Trophoblast cell (in vitro differentiated cells and primary cell): Measurements from ENCODE around the gene PCSK6.

Experiments
- DNase-seq, 2 donors: peaks; one replicate each; pipeline ENCODE4 v3.0.0-alpha.2; 2016
- H2AFZ ChIP-seq: 2 replicates; pipeline ENCODE4 v1.6.1; 2013; ENCODE audit warnings: low read length, moderate library complexity, mild to moderate bottlenecking; ENCODE audit not compliant: insufficient read depth, poor library complexity
- H2AK5ac ChIP-seq: 2 replicates; pipeline ENCODE4 v1.6.1; 2013; ENCODE audit warnings: mild to moderate bottlenecking, low read length
- H2BK120ac ChIP-seq: 2 replicates; pipeline ENCODE4 v1.6.1; 2013; ENCODE audit warnings: low read length, mild to moderate bottlenecking, moderate library complexity; ENCODE audit not compliant: insufficient read depth, poor library complexity
- H2BK12ac ChIP-seq: 2 replicates; pipeline ENCODE4 v1.6.1; 2013; ENCODE audit warnings: mild to moderate bottlenecking, low read length, moderate library complexity
- H2BK5ac ChIP-seq: 2 replicates; pipeline ENCODE4 v1.6.1; 2013; ENCODE audit warnings: low read length, low read depth, moderate library complexity, mild to moderate bottlenecking; ENCODE audit not compliant: poor library complexity
- H3K14ac ChIP-seq: 2 replicates; pipeline ENCODE4 v1.6.1; 2013; ENCODE audit warnings: mild to moderate bottlenecking, low read length
- H3K18ac ChIP-seq: 2 replicates; pipeline ENCODE4 v1.6.1; 2013; ENCODE audit warnings: mild to moderate bottlenecking, low read length
- H3K23ac ChIP-seq: 2 replicates; pipeline ENCODE4 v1.6.1; 2013; ENCODE audit warnings: low read length
- H3K27ac ChIP-seq: 2 replicates; pipeline ENCODE4 v1.5.1; 2013; ENCODE audit warnings: low read depth, mild to moderate bottlenecking, inconsistent platforms, low read length, moderate library complexity
- H3K27me3 ChIP-seq: 2 replicates; pipeline ENCODE4 v1.6.1; 2013; ENCODE audit warnings: inconsistent platforms, mild to moderate bottlenecking, low read length, moderate library complexity; ENCODE audit not compliant: insufficient read depth
- H3K36me3 ChIP-seq, 2 experiments: 1 replicate in 1 of 2; 2 replicates in 1 of 2; pipeline ENCODE4 v1.6.1; 2013; ENCODE audit warnings: low read length in 2 of 2, mild to moderate bottlenecking in 2 of 2, moderate library complexity in 1 of 2; ENCODE audit not compliant: insufficient read depth in 2 of 2, control insufficient read depth in 1 of 2
- H3K4ac ChIP-seq: 2 replicates; pipeline ENCODE4 v1.6.1; 2013; ENCODE audit warnings: low read depth, mild to moderate bottlenecking, low read length, moderate library complexity
- H3K4me1 ChIP-seq, 2 experiments: 1 replicate in 1 of 2; 2 replicates in 1 of 2; pipeline ENCODE4 v1.6.1; 2013; ENCODE audit warnings: low read length in 2 of 2, mild to moderate bottlenecking in 2 of 2, moderate library complexity in 1 of 2; ENCODE audit not compliant: insufficient read depth in 2 of 2, control insufficient read depth in 1 of 2
- H3K4me2 ChIP-seq: 2 replicates; pipeline ENCODE4 v1.6.1; 2013; ENCODE audit warnings: inconsistent platforms, mild to moderate bottlenecking, low read length, moderate library complexity
- H3K4me3 ChIP-seq: 2 replicates; pipeline ENCODE4 v1.5.1; 2013; ENCODE audit warnings: mild to moderate bottlenecking, low read depth, low read length, inconsistent platforms
- H3K79me1 ChIP-seq: one replicate; pipeline ENCODE4 v1.6.1; 2013; ENCODE audit warnings: low read length
- H3K79me2 ChIP-seq: 2 replicates; pipeline ENCODE4 v1.6.1; 2013; ENCODE audit warnings: low read length, mild to moderate bottlenecking; ENCODE audit not compliant: control insufficient read depth, insufficient read depth, poor library complexity
- H3K9ac ChIP-seq: 2 replicates; pipeline ENCODE4 v1.6.1; 2013; ENCODE audit warnings: mild to moderate bottlenecking, low read length
- H3K9me3 ChIP-seq: 2 replicates; pipeline ENCODE4 v1.6.1; 2013; ENCODE audit warnings: low read depth, mild to moderate bottlenecking, control low read depth, inconsistent platforms, low read length; ENCODE audit not compliant: insufficient read depth
- H4K12ac ChIP-seq: 2 replicates; pipeline ENCODE4 v1.6.1; 2013; ENCODE audit warnings: low read depth, mild to moderate bottlenecking, low read length, moderate library complexity
- H4K8ac ChIP-seq: 2 replicates; pipeline ENCODE4 v1.6.1; 2013; ENCODE audit warnings: low read depth, mild to moderate bottlenecking, low read length, moderate library complexity
- H4K91ac ChIP-seq: one replicate; pipeline ENCODE4 v1.6.1; 2013; ENCODE audit warnings: low read depth, mild to moderate bottlenecking, low read length, moderate library complexity
- WGBS: extraction: QIAGEN DNeasy Blood & Tissue Kit; methylation state at CpG from one replicate; pipeline ENCODE4 v1.1.7; 2013; ENCODE audit warnings: missing lambda C conversion rate; ENCODE audit not compliant: insufficient read length, insufficient coverage; ENCODE audit errors: extremely low coverage; 5-methylcytosine and 5-hydroxymethylcytosine counted together

The PCSK6 gene

DNA sequence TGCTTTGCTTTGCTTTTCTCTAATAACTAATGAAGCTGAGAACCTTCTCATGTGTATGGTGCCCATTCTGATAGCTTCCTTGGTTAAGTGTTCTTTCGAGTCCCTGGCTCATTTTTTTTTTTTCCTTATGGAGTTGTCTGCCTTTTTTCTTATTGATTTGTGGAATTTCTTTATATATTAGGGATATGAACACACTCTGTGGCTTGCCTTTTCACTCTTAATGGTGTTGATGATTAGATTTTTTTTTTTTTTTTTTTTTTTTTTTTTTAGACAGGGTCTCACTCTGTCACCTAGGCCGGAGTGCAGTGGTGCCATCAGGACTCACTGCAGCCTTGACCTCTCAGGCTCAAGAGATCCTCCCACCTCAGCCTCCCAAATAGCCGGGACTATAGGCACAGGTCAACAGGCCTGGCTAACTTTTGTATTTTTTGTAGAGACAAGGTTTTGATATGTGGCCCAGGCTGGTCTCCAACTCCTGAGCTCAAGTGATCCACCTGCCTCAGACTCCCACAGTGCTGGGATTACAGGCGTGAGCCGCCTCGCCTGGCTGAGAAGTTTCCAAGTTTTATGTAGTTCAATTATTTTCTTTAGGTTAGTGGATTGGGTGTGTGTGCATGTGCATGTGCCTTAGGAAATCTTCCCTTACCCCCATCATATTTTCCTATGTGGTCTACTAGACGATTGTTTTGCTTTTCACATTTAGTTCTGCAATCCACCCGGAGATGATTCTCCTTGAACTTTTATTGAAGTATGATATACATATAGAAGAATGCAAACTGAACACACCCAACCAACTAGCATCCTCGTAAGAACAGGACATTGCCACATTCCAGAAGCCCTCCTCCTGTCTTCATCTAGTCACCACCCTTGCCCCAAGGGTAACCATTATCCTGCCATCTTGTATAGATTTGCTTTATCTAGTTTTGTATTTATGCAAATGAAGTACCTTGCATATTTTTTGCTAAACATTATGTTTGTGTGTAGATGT, 192.8 kb downstream of the PCSK6 start:
- H3K27ac ChIP-seq: no peak overlapping the region
- H2BK5ac ChIP-seq: no peak overlapping the region
- no peak overlapping the region for H2BK12ac ChIP-seq
- H4K12ac ChIP-seq: no peak overlapping the region
- peaks cover 0 to 3% of the 10 kb centered on the region in 2 experiments for H3K4me1 ChIP-seq
- peaks cover 8% of the 10 kb centered on the region for H3K79me1 ChIP-seq
- H3K4ac ChIP-seq: no peak overlapping the region
- no CpG with 5 or more reads among the region's 9 CpGs for WGBS
- H3K9me3 ChIP-seq: no peaks in the 10 kb centered on the region
- no peak overlapping the region for H2BK120ac ChIP-seq
- no peak overlapping the region for H2AK5ac ChIP-seq
- peak overlapping the region; percentile 25 for H3K4me2 ChIP-seq
- no peak overlapping the region for H3K23ac ChIP-seq
- H4K8ac ChIP-seq: no peak overlapping the region
- H3K79me2 ChIP-seq: peaks cover 11% of the 10 kb centered on the region
- H4K91ac ChIP-seq: no peak overlapping the region
- no peak overlapping the region for H3K4me3 ChIP-seq
- no peaks in the 10 kb centered on the region for H3K36me3 ChIP-seq
- no peaks in the 10 kb centered on the region for H3K27me3 ChIP-seq
- no peak overlapping the region for H2AFZ ChIP-seq
- no peak overlapping the region for H3K18ac ChIP-seq
- H3K9ac ChIP-seq: no peak overlapping the region
- H3K14ac ChIP-seq: no peak overlapping the region
- DNase-seq: peak in 1 of 2 donors; percentile 32

DNA sequence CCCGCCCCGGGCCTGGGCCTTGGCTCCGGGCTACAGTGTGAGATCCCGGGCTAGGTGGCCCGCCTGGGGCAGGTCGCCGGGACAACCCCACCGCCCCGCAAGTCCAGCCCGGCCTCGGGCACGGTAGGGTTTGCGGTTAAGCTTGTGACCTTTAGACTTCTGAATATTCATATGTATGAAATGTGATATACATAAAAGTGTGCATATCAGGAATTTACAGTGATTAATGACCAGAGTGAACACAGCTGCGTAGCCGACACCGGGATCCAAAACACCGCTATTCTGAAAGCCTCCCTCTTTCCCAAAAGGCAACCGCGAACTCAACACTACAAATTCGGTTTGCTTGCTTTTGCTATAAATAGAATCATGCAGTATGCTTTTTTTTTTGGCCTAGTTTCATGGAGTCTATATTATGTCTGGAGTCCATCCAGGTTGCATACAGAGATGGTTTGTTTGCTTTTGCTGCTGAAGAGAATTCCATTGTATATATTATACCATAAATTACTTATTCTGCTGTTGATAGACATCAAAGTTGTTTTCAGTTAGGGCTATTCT, 193.8 kb downstream of the PCSK6 start:
- Histone ChIP-seq H3K23ac (no peak overlapping the region), H3K36me3 (no peaks in the 10 kb centered on the region), H2BK12ac (no peak overlapping the region), H3K14ac (peak overlapping the region; percentile 85), H4K91ac (peak overlapping the region; percentile 60), H3K79me1 (peaks cover 8% of the 10 kb centered on the region), H4K8ac (peak overlapping the region; percentile 93), H3K18ac (peak overlapping the region; percentile 39), H2BK5ac (peak overlapping the region; percentile 7), H3K9me3 (no peaks in the 10 kb centered on the region), H3K79me2 (peaks cover 11% of the 10 kb centered on the region), H3K4me1 (peaks cover 0 to 3% of the 10 kb centered on the region in 2 experiments), H3K4me2 (peak overlapping the region; percentile 90), H2AFZ (peak overlapping the region; percentile 86), H2BK120ac (peak overlapping the region; percentile 23), H4K12ac (peak overlapping the region; percentile 22), H3K4ac (peak overlapping the region; percentile 37), H3K27ac (no peak overlapping the region), H3K9ac (peak overlapping the region; percentile 84), H3K4me3 (peak overlapping the region; percentile 96), H3K27me3 (no peaks in the 10 kb centered on the region), H2AK5ac (peak overlapping the region; percentile 27)
- whole genome bisulfite sequencing: no CpG with 5 or more reads among the region's 20 CpGs
- DNase-seq: peak in 1 of 2 donors; percentile 14

DNA sequence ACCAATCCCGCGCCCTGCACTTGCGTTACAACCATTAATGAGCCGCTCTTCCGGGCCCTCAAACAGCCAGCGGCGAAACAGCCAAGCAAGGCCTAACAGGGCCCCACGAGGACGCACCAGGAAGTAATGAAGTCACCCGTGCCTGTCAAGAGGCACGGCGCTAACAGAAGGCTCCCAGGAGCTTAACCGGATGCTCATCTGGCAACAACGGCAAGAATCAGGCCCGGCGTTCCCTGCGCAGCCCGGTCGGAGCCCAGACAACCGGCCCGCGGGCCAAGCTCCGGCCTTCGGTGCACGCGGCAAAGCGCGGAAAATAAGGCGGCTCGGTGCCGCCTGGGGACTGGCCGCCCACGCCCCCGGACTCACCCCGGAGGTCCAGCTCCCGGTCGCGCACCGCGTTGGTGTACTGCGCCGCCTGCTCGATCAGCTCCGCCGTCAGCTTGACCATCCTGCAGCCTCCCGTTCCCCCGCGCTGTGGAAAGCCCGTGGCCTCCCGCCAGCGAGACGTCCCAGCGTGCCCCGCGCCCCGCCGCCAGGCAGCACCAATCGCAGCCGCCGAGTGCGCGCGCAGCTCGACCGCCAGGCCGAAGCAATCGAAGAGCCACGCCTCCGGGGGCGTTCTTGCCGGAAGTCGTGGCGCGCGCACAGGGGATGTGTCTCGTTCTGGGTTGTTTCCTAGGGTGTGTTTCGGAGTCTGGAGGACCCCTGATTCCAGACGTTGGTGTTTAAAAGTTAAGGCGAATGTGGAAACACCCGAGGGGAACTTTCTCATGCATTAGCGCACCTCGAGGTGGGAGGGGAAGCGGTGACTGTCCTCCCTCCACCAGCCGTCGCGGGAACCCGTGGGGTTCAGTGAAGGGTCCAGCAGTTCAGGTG, 194.5 kb downstream of the PCSK6 start, which contains the start of gene SNRPA1:
SNRPA1 (minus strand) TSS at position 518 of the 876 bp plus-strand sequence; CDS start at position 448, 70 bp downstream.
- Histone ChIP-seq H3K4me1 (peaks cover 0 to 3% of the 10 kb centered on the region in 2 experiments), H3K79me2 (peaks cover 11% of the 10 kb centered on the region), H3K4ac (peak within 1 kb of the TSS; percentile 73), H2BK120ac (peak within 1 kb of the TSS; percentile 47), H3K4me2 (peak within 1 kb of the TSS; percentile 92), H3K14ac (peak within 1 kb of the TSS; percentile 85), H4K8ac (peak within 1 kb of the TSS; percentile 93), H3K18ac (peak within 1 kb of the TSS; percentile 57), H3K27ac (peak within 1 kb of the TSS; percentile 75), H3K79me1 (peaks cover 8% of the 10 kb centered on the region), H3K27me3 (no peaks in the 10 kb centered on the region), H2AFZ (peak within 1 kb of the TSS; percentile 86), H3K9ac (peak within 1 kb of the TSS; percentile 96), H4K91ac (peak within 1 kb of the TSS; percentile 84), H3K4me3 (peak within 1 kb of the TSS; percentile 96), H2AK5ac (peak within 1 kb of the TSS; percentile 27), H2BK5ac (peak within 1 kb of the TSS; percentile 56), H4K12ac (peak within 1 kb of the TSS; percentile 54), H3K9me3 (no peaks in the 10 kb centered on the region), H3K23ac (no peak within 1 kb of the TSS), H2BK12ac (no peak within 1 kb of the TSS), H3K36me3 (no peaks in the 10 kb centered on the region)
- peak; percentile 95 to 98 for DNase-seq
- no CpG with 5 or more reads among the region's 87 CpGs for WGBS

DNA sequence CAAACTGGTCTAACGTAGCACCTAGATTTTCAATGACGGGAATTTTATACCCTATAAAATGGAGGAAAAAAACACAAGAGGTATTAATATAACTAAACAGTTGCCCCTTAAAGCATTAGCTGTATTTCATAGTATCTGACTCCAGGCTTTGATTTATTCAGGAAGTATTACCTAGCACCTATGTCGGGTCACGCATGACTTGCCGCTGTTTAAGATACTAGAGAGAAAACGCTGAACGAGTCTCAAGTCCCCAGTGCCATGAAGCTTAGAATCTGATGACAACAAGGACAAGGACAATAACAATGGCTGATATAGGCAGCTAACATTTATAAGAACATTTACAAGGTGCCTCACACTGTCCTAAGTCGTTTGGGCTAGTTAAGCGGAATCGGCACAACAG, 196.4 kb downstream of the PCSK6 start:
- H3K4me1 ChIP-seq: peaks cover 0 to 3% of the 10 kb centered on the region in 2 experiments
- no peak overlapping the region for H4K12ac ChIP-seq
- H2BK12ac ChIP-seq: no peak overlapping the region
- H4K8ac ChIP-seq: no peak overlapping the region
- no peak overlapping the region for H3K23ac ChIP-seq
- no peak overlapping the region for H2AFZ ChIP-seq
- H3K14ac ChIP-seq: no peak overlapping the region
- no peak overlapping the region for H4K91ac ChIP-seq
- no peak overlapping the region for H2BK120ac ChIP-seq
- peak overlapping the region; percentile 46 for H3K4me2 ChIP-seq
- H3K36me3 ChIP-seq: peaks cover 4 to 5% of the 10 kb centered on the region in 2 experiments
- no peak overlapping the region for H3K27ac ChIP-seq
- peaks cover 8% of the 10 kb centered on the region for H3K79me1 ChIP-seq
- no peaks in the 10 kb centered on the region for H3K27me3 ChIP-seq
- peak overlapping the region; percentile 10 for H3K4ac ChIP-seq
- no peak overlapping the region for H3K18ac ChIP-seq
- DNase-seq: no peak
- no peak overlapping the region for H3K9ac ChIP-seq
- H3K4me3 ChIP-seq: no peak overlapping the region
- peaks cover 11% of the 10 kb centered on the region for H3K79me2 ChIP-seq
- no CpG with 5 or more reads among the region's 10 CpGs for WGBS
- H3K9me3 ChIP-seq: no peaks in the 10 kb centered on the region
- H2AK5ac ChIP-seq: no peak overlapping the region
- no peak overlapping the region for H2BK5ac ChIP-seq
